Fibroblast of villous mesenchyme (primary cell): ENCODE data around the gene AOC1. TPM values are rescaled to one million over a fixed set of nuclear protein-coding genes. Genes with fewer than 3 reads are reported as not detected.
A peak's percentile ranks its signal among the peaks of the same experiment; 100 is the strongest.
"Not testable (repeated sequence)": the region's sequence is repeated elsewhere in the genome, so short reads cannot be mapped to it uniquely, and the experiment has no call there.

Experiments used
- DNase-seq: peaks from one replicate; pipeline ENCODE4 v3.0.0-alpha.2; 2010; ENCODE audit warnings: low read depth
- H3K4me3 ChIP-seq: 2 replicates; pipeline ENCODE4 v1.5.1; 2011; ENCODE audit warnings: low read depth, mild to moderate bottlenecking, low read length
- CTCF ChIP-seq: IDR thresholded peaks from 2 replicates; pipeline ENCODE4 v1.5.1; 2012; ENCODE audit warnings: low read depth, mild to moderate bottlenecking, low read length; ENCODE audit not compliant: insufficient read depth
- total RNA-seq: library from RNA; depleted of rRNA; stranded (reverse); fragments of >200 nt; gene quantifications from 2 replicates; pipeline ENCODE4 v1.2.3, GENCODE V29; 2012

AOC1 gene
- total RNA-seq, 1 donor: not detected

DNA sequence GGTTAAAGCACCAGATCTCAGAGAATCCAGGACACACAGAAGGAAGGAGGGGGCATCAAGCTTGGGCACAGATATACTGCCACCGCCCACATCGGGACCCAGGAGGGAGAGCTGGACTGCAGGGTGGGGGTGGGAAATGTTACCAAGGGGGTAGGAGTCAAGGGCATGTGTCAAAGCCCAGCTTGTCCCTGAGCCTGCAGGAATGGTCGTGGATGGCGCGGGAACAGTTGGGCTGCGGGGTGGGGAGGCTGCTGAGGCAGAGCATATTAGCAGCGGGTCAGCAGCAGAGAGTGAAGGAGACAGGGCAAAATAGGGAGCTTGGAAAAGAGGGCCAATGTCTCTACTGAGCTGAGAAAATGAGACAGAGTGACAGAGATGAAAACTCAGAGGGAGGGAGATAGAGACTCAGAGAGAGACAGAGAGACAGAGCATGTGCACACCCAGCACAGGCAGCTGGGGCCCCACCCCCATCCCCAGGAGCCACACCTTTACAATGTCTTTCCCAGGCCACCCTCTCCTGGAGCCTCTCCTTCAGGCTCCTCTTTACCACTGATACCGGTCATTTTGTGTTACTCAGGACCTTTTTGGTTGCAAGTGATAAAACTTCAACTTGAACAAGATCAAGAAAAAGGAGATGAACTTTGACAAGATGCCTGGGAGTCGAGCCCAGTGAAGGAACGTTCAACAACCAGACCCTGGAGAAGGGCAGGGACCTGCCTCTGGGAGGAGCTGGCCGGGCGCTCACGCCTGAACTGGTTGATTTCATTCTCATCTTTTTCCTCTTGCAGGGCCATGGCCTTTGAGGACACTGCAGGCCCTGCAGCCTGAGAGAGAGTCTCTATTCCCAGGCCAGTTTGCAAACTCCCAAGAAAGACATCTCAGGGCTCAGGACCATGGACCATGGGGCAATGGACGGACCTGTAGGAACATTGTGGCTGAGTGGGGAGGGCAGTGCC lies 50.0 kb downstream of the AOC1 start:
- TF ChIP-seq CTCF: no peak
- H3K4me3 ChIP-seq: no peak overlapping the region
- no peak for DNase-seq

- peak; percentile 44 for DNase-seq
- no peak for TF ChIP-seq CTCF
- no peak overlapping the region for H3K4me3 ChIP-seq
Measured at GRCh38 chr7:150903606-150904005, 51.3 kb downstream of the AOC1 start.

- no peak for TF ChIP-seq CTCF
- H3K4me3 ChIP-seq: no peak overlapping the region
- DNase-seq: no peak
Measured at GRCh38 chr7:150904011-150904909, 51.9 kb downstream of the AOC1 start.

- DNase-seq: no peak
- no peak for TF ChIP-seq CTCF
- no peak overlapping the region for H3K4me3 ChIP-seq
Measured at GRCh38 chr7:150908173-150908572, 55.9 kb downstream of the AOC1 start.

- no peak overlapping the region for H3K4me3 ChIP-seq
- TF ChIP-seq CTCF: no peak
- DNase-seq: no peak
Measured at GRCh38 chr7:150909200-150909995, 57.1 kb downstream of the AOC1 start.

DNA sequence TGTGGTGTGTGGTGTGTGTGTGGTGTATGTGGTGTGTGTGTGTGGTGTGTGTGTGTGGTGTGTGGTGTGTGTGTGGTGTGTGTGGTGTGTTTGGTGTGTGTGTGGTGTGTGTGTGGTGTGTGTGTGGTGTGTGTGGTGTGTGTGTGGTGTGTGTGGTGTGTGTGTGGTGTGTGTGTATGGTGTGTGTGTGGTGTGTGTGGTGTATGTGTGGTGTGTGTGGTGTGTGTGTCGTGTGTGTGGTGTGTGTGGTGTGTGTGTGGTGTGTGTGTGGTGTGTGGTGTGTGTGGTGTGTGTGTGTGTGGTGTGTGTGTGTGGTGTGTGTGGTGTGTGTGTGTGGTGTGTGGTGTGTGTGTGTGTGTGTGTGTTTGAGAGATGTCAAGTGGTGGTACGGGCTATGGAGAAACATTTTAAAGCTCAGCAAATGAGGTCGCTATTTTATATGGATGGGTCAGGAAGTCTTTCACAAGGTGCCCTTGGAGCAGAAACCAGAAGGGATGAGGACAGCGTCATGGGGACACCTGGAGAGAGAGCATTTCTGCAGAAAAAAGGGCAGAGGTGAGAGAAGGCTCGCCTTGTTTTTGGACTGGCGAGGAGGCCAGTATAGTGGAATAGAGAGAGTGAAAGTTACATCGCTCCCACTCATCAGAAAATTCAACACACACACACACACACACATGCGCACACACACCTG lies 58.1 kb downstream of the AOC1 start:
- H3K4me3 ChIP-seq, DNase-seq: not testable (repeated sequence)
